ENCODE results near the gene LY86. TPM values are rescaled to one million over a fixed set of nuclear protein-coding genes. Genes with fewer than 3 reads are reported as not detected.

LY86 gene
- total RNA-seq, 4 donors from 2014 or later = 1.2 to 2.8 TPM; not detected in 2

DNA sequence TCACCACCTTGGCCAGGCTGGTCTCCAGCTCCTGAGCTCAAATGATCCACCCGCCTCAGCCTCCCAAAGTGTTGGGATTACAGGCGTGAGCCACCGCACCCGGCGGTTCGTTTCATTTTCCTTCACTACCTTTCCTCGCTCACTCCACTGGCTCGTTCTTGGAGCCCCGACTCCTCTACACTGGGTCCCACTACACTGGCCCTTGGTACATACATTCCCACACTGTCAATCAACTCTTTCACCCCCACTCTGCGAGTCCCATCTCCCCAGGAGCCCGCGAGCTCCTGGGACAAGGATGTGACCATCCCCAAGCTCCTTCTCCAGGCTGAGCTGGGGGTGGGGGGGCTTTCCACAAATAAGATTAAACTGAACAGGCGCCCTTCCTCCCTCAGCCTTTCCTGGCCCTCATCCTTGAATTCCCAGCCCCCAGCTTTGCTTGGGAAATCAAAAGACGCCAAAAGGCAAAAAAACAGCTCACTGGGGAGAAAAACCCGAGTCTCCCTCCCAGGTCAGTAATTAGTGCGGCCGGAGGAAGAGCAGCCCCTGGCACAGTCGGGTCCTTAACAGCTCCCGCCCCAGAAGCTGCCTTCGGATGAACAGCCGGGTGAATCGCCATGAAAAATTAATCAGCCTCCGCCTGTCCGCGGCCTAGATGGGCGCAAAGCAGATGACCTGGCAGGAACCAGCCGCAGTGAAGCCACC lies 42.8 kb upstream of the LY86 start:
- Histone ChIP-seq H3K4me3 (replicated peaks in 1 of 3) (peak overlapping the region in 1 of 3 donors; percentile 25), H3K36me3 (no peaks in the 10 kb centered on the region), H3K27ac (no peak overlapping the region), H3K27me3 (peaks cover 8% of the 10 kb centered on the region), H3K4me1 (peaks cover 9 to 12% of the 10 kb centered on the region in 2 donors), H3K9me3 (no peaks in the 10 kb centered on the region)
- intact Hi-C loops (cut with DNase I) = loop anchor here (5.0 to 10.0 kb wide), 2 partner anchors 488 to 1401 kb away; no protein-coding TSS in a partner anchor
- DNase-seq = no peak
- 50 to 55% methylated on average over 22 to 26 of the region's 27 CpGs for WGBS, 2 donors
- TF ChIP-seq POLR2A (IDR thresholded peaks at IDR 0.05) = no peak
- TF ChIP-seq, protein P1, sequence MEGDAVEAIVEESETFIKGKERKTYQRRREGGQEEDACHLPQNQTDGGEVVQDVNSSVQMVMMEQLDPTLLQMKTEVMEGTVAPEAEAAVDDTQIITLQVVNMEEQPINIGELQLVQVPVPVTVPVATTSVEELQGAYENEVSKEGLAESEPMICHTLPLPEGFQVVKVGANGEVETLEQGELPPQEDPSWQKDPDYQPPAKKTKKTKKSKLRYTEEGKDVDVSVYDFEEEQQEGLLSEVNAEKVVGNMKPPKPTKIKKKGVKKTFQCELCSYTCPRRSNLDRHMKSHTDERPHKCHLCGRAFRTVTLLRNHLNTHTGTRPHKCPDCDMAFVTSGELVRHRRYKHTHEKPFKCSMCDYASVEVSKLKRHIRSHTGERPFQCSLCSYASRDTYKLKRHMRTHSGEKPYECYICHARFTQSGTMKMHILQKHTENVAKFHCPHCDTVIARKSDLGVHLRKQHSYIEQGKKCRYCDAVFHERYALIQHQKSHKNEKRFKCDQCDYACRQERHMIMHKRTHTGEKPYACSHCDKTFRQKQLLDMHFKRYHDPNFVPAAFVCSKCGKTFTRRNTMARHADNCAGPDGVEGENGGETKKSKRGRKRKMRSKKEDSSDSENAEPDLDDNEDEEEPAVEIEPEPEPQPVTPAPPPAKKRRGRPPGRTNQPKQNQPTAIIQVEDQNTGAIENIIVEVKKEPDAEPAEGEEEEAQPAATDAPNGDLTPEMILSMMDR (IDR thresholded peaks at IDR 0.05) = no peak

DNA sequence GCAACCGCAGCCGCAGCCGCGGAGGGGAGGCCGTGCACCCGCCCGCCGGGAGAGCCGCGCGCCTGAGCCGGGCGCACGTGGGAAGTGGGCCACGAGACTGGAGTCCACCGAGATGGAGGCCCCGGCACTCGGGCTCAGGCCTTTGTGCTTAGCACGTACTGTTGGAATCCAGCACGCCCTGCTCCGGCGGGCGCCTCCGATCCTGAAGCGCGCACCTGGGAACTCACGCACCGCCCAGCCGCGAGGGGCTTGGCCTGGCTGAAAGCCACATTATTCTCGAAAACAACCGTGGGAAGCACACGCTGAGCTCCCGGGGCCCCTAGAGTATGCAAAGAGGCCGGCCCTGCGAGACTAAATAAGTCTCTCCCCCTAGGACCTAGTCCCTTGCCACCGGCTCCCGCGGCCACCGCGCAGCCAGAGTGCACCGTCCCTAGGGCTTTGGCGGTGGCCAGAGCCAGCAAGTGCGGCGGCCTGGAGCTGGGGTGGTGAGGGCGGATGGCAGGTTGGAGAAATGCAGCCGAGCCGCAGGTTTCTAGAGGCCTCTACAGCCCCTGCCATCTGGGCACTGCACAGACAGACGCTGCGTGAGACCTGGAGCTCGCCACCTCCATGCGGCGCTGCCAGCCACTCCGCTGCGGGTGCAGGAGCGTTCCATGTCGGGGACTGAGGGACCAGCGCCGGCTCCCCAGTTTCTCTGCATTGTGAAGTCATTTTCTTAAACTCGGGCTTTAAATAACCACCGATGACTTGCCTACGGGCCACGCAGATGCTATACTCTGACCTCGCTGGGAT lies 42.0 kb upstream of the LY86 start:
- no peak overlapping the region for H3K27ac ChIP-seq

DNA sequence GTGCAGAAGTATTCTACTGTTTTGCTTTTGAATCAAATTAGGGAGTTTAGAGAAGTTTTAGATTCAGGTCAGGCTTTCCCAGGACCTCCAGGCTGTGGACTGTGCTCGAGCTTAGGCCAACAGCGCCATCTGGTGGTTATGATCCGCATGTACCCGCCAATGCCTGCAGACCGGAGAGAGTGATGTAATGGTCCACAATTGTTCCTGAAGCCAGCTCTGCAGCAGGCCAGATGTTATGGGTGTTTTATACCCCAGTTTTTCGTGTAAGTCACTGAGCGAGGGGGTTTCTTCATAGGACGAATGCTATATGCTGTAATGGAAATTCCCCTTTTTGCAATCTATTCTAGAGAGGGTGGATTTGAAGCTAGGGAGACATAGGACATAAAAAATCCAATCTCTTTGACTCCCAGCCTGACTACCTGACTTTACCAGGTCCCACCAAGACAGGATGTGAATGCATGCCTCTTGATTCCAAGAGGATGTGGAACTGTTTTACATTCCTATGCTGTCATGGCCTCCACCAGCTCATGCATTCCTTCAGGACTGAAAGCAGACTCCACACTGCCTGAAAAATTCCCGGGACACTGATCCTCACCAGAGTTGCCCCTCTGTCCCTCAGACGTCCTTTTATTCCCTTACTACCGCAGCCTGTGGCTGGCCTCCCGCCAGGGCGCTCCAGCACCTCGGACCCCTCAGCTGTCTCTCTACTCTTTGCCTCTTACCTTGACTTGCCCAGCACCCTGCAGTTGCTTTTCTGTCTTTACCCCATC lies 41.2 kb upstream of the LY86 start:
- no peaks in the 10 kb centered on the region for H3K36me3 ChIP-seq
- peaks cover 9 to 12% of the 10 kb centered on the region in 2 donors for H3K4me1 ChIP-seq
- no peaks in the 10 kb centered on the region for H3K9me3 ChIP-seq
- TF ChIP-seq, protein P1 (IDR thresholded peaks at IDR 0.05) = peak; percentile 86 to 94 (median 90)
- TF ChIP-seq POLR2A (IDR thresholded peaks at IDR 0.05) = no peak
- intact Hi-C loops (cut with DNase I) = loop anchor here (5.0 to 10.0 kb wide), 2 partner anchors 490 to 1402 kb away; no protein-coding TSS in a partner anchor
- peaks cover 8% of the 10 kb centered on the region for H3K27me3 ChIP-seq
- peak; percentile 84 to 88 for DNase-seq
- H3K4me3 ChIP-seq (replicated peaks in 1 of 3) = peak overlapping the region in 1 of 3 donors; percentile 25
- H3K27ac ChIP-seq = no peak overlapping the region
- 20 to 21% methylated on average over 14 of the region's 14 CpGs for WGBS, 2 donors

More for the DNA sequence above, 42.0 kb upstream of the LY86 start:
- peak; percentile 35 to 38 for DNase-seq
- peaks cover 8% of the 10 kb centered on the region for H3K27me3 ChIP-seq
- no peaks in the 10 kb centered on the region for H3K9me3 ChIP-seq
- 2 to 3% methylated on average over 23 to 44 of the region's 64 CpGs for WGBS, 2 donors
- no peak for TF ChIP-seq POLR2A (IDR thresholded peaks at IDR 0.05)
- TF ChIP-seq, protein P1 (IDR thresholded peaks at IDR 0.05) = no peak
- H3K36me3 ChIP-seq = no peaks in the 10 kb centered on the region
- H3K4me3 ChIP-seq (replicated peaks in 1 of 3) = peak overlapping the region in 2 of 3 donors; percentile 1 to 25
- intact Hi-C loops (cut with DNase I) = loop anchor here (5.0 to 10.0 kb wide), 2 partner anchors 489 to 1402 kb away; no protein-coding TSS in a partner anchor
- H3K4me1 ChIP-seq = peaks cover 9 to 12% of the 10 kb centered on the region in 2 donors

DNA sequence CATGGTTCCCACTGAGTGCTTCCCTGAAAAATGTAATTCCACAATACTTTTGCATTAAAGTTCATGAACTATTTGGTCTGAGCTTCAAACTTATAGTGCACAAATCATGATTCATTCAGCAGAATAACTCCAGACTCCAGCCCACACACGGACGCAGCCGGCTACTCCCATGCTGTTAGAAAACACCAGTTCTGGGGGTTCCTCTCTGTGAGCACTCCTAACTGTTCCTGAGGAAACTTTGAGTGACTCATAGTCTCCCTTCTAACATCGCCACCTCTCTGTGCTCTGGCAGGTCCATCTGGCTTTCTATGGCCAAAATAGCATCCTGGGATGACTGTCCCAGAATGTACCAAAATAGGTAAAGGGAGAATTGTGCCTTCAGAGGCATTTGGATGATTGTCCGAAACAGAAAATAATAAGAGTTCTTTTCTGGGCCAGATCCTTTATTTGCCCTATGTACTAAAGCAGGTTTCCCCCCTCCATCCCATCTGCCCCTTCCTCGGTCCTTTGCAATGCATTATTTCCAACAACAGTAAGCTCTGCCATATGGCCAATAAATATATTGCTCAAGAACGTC lies 32.3 kb upstream of the LY86 start:
- Histone ChIP-seq H3K9me3 (no peaks in the 10 kb centered on the region), H3K36me3 (no peaks in the 10 kb centered on the region), H3K4me1 (no peaks in the 10 kb centered on the region), H3K4me3 (replicated peaks in 1 of 3) (no peak overlapping the region), H3K27ac (no peak overlapping the region), H3K27me3 (no peaks in the 10 kb centered on the region)
- intact Hi-C loops (cut with DNase I) = no loop called here
- DNase-seq = no peak
- TF ChIP-seq, protein P1 (IDR thresholded peaks at IDR 0.05) = no peak
- no peak for TF ChIP-seq POLR2A (IDR thresholded peaks at IDR 0.05)
- 74% methylated on average over 7 of the region's 7 CpGs for WGBS, 2 donors

Data from thyroid gland (tissue), 4 donors.